GM21390 (cell line): ENCODE measurements around the gene COPG1.
A peak's percentile ranks its signal among the peaks of the same experiment; 100 is the strongest.

Source experiments
- ATAC-seq: cut with Tn5 transposase; IDR thresholded peaks from one replicate; pipeline ENCODE4 v1.9.1; 2021; ENCODE audit not compliant: unreplicated experiment

COPG1 gene

DNA sequence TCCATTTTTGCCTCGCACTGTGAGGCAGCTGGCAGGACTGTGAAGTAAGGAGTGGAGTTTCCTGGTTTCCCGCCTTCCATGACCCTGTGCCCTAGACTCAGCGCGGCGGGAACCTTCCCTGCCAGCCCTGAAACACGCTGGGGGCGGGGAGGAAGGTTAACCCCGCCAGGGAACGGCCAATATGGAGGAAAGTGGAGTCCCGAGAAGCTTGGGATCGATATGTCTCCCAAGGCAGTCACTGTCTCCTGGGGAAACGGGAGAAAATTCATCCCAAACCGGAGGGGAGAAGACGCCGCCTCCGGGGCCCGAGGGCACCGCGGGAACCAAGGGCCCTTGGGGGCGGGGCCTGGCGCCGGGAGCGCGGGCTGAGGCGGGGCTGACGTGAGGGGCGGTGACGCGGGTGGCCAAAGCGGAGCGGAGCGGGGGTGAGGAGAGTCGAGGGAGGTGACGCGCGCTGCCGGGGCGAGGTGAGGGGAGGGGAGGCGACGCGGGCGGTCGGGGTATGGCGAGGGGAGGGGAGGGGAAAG is 29.1 kb downstream of the COPG1 start, which contains the start of gene HMCES:
Gene HMCES (plus strand): TSS at position 432 of the 527 bp plus-strand sequence. CDS start 863 bp downstream, outside the sequence.
- ATAC-seq = peak; percentile 38

DNA sequence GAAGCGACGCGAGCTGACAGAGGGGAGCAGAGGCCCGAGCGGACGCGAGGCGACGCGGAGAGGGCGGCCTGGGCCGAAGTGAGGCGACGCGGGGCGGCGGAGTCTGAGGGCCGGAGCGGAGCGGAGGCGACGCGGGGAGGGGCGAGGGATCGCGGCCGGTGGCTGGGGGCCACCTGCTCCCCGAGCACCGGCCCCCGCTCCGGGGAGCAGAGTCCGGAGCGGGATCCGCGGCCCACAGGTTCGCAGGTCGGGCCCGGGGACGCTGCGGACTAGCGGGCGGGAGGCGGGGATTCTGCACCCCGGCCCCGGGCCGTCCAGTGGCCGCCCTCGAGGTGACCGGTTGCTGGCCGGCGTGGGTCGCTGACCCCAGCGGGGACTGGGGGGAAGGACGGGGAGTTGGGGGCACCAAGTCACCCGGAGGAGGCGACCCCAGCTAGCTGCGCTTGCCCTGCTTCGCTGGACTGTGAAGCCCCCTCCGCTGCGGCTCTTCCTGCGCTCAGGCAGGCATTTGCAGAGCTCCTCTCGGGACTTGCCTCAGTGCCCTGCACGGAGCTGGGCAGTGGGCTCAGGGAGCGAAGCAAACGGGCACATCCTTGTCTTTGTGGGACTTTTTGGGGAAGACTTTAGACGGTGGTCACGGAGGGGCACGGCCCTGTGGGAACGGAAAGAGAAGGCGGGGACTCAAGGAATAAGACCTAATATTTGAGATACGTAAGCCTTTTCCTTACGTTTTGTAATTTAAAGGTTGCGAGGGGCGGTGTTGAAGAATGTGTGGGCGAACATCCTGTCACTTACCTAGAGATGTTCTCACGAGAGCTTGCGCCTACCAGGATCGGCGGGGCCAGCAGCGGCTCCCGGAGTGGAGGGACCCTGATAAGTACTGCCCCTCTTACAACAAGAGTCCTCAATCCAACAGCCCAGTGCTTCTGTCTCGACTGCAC is 29.8 kb downstream of the COPG1 start:
- peak; percentile 8 for ATAC-seq

GRCh38 chr3:129280183-129280582 is 30.8 kb downstream of the COPG1 start:
- no peak for ATAC-seq

GRCh38 chr3:129281726-129282125 is 32.3 kb downstream of the COPG1 start:
- no peak for ATAC-seq

DNA sequence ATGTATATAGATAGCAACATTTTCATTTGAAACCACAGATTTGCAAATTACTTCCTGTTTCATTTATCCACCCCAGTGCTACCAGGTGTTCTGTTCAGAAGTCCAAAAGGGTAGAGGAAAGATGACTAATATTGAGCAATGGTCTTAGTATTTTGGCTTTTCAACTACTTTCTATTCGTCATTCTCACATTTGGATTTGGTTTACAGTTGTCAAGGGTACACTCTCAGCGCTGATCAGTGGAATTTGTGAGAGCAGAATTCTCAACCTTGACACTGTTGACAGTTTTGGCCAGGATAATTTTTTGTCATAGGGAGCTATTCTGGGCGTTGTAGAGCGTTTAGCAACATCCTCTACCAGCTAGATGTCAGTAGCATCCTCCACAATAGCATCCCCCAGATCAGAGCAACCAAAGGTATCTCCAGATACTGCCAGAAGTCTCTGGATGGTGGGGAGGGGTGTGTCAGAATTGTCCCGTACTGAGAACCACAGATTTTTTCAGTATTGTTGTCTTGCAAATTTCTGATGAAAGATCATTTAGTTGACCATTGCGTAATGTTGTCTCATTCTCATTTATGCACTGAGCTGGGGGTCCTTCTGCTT is 33.4 kb downstream of the COPG1 start:
- ATAC-seq = peak; percentile 74

DNA sequence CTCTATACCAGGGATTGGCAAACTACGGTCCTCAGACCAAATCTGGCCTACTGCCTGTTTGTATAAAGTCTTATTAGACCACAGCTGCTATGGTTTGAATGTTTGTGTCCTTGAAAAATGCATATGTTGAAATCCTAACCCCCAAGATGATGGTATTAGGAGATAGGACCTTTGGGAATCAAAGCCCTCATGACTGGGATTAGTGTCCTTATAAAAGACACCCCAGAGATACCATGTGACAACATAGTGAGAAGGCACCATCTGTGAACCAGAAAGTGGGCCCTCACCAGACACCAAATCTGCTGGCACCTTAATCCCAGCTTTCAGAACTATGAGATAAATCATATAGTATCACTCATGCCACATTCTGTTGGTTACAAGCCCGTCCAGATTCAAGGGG is 36.7 kb downstream of the COPG1 start:
- no peak for ATAC-seq

- no peak for ATAC-seq
Observed at GRCh38 chr3:129288446-129288845, 39.0 kb downstream of the COPG1 start.

DNA sequence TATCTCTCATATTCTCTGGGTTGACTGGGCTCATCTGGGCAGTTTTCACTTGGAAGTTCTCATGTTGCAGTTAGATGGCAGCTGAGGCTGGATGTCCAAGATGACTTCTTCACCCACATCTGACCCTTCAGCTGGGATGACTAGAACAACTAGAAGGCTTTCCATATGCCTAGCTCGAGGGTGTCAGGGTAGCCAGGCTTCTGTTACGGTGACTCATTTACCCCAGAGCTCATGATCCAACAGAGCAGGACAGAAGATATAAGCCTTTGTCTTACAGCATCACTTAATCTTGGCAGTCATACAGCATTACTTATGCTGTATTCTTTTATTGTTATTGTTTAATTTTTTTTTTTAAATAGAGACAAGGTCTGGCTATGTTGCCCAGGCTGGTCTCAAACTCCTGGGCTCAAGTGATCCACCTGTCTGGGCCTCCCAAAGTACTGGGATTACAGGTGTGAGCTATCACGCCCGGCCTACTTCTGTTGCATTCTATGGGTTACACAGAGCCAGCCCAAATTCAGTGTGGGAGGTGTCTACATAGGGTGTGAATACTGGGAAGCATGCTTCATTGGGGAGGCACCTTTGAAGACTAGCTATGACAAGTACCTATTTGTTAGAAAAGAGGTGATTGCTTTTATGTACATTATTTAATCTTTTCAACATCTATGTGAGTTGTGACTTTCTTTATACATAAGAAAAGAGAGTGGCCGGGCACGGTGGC is 40.0 kb downstream of the COPG1 start:
- no peak for ATAC-seq

GRCh38 chr3:129291236-129291886 is 42.0 kb downstream of the COPG1 start:
- no peak for ATAC-seq

GRCh38 chr3:129295286-129295685 is 45.9 kb downstream of the COPG1 start:
- ATAC-seq = no peak

GRCh38 chr3:129304146-129304961 is 54.9 kb downstream of the COPG1 start:
- ATAC-seq = no peak

- ATAC-seq = no peak
Observed at GRCh38 chr3:129304962-129305222, 55.5 kb downstream of the COPG1 start.

DNA sequence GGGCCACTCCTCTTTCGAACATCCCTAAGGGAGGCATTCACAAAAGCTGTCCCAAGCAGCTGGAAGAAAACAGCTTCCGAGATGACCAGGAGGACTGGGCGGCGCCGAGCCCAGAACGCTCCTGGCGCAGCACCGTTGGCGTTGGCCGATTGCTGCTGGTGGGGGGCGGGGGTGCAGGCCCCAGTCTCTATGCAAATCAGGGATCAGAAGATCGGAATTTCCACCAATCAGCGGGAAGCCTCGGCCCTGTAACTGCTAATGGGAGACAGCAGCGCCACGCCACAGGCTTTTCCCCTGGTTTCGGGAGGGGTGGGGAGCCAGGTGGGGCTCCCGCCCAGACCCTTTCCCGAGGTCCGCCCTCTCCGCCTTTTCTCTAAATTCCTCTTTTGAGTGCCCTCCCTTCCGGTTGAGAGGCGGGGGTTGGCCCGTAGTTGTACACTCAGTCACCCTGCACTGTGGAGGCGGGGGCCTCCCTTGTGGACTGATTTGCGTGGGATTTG is 56.2 kb downstream of the COPG1 start:
- no peak for ATAC-seq

GRCh38 chr3:129308636-129309035 is 59.2 kb downstream of the COPG1 start:
- no peak for ATAC-seq

DNA sequence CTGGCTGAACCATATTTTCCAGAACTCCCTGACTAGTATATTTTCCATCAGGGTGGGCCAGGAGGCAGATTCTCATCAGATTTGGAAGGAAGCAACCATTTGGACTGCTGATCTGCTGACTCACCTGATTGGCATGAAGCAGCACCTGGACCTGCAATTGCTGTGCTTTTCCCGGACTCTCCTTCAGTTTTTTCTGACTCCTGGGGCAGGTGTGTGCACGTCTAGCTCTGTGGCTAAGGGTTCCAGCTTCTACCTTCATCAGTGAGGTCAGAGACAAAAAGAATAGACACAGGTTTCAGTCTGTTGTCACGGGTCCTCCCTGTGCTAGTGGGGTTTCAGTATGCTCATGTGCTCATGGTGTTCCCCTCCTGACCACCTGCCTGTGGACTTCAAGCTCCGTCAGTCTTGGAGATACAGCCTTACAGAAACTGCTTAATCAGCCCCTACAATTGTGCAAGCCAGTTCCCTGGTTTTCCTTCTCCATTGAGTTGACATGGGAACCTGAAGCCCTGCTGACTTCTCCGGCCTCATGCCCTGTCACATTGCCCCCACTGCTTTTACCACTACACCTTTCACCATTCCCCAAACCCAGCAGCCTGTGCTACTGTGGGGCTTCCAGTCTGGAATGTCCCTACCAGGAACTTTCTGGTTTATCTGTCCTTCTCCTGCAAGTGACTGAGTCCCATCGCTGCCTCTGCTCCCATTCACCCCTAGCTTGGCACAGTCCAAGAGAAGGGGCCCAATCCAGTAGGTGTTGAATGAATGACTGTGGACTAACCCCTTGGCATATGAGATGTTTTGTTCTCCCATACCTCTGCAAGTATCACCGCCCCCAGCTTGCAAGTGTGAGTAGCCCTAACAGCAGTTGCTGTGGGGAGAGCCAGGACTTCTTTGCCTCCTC is 61.0 kb downstream of the COPG1 start:
- peak; percentile 34 for ATAC-seq

- ATAC-seq = no peak
Observed at GRCh38 chr3:129311054-129311902, 61.9 kb downstream of the COPG1 start.

DNA sequence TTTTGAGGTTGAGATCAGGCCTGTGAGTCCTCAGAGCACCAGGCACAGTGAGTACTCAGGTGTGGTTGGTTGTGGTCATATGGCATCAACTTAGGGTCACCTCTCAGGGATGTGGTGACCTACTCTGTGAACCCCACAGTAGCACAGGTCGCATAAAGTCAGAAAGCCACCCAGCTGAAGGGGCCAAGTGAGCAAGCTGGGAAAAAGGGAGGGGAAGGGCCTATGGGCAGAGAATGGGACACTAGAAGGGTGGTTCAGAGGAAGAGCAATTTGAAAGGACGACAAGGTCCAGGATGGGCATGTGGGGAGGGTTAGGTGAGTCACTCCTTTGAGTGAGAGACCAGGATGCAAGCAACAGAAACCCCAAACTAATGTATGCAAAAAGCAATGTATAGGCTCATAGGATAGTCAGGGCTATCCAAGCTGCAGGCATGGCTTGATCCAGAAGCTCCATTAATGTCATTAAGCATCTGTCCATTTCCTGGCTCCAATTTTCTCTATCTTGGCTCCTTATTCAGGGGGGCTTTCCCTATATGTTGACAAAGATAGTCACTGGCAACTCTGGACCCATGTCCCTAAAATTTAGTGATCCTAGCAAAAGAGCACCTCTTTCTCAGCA is 62.7 kb downstream of the COPG1 start:
- no peak for ATAC-seq
